ENCODE results near the gene KRT14. TPM values are rescaled to one million over a fixed set of nuclear protein-coding genes. Genes with fewer than 3 reads are reported as not detected.
"Not testable (repeated sequence)": the region's sequence is repeated elsewhere in the genome, so short reads cannot be mapped to it uniquely, and the experiment has no call there.

Gene KRT14
- total RNA-seq, 3 donors from 2014 or later = 0.80 to 692 (median 388) TPM

GRCh38 chr17:41621916-41622315 lies 35.2 kb upstream of the KRT14 start:
- Histone ChIP-seq H3K27ac (peak overlapping the region; percentile 84 to 90), H3K36me3 (no peaks in the 10 kb centered on the region), H3K9me3 (no peaks in the 10 kb centered on the region), H3K4me3 (peak overlapping the region in 2 of 3 donors; percentile 55 to 63), H3K4me1 (no peaks in the 10 kb centered on the region), H3K27me3 (no peaks in the 10 kb centered on the region)
- no peak for TF ChIP-seq POLR2A (IDR thresholded peaks at IDR 0.05)
- TF ChIP-seq, protein P1, sequence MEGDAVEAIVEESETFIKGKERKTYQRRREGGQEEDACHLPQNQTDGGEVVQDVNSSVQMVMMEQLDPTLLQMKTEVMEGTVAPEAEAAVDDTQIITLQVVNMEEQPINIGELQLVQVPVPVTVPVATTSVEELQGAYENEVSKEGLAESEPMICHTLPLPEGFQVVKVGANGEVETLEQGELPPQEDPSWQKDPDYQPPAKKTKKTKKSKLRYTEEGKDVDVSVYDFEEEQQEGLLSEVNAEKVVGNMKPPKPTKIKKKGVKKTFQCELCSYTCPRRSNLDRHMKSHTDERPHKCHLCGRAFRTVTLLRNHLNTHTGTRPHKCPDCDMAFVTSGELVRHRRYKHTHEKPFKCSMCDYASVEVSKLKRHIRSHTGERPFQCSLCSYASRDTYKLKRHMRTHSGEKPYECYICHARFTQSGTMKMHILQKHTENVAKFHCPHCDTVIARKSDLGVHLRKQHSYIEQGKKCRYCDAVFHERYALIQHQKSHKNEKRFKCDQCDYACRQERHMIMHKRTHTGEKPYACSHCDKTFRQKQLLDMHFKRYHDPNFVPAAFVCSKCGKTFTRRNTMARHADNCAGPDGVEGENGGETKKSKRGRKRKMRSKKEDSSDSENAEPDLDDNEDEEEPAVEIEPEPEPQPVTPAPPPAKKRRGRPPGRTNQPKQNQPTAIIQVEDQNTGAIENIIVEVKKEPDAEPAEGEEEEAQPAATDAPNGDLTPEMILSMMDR (IDR thresholded peaks at IDR 0.05) = no peak
- TF ChIP-seq POLR2AphosphoS5 (IDR thresholded peaks at IDR 0.05) = no peak
- peak in 1 of 2 donors; percentile 12 for DNase-seq (ENCODE audit: low spot score in 2 of 2)
- intact Hi-C loops (cut with DNase I; ENCODE audit: low total_unique reads) = no loop called here

DNA sequence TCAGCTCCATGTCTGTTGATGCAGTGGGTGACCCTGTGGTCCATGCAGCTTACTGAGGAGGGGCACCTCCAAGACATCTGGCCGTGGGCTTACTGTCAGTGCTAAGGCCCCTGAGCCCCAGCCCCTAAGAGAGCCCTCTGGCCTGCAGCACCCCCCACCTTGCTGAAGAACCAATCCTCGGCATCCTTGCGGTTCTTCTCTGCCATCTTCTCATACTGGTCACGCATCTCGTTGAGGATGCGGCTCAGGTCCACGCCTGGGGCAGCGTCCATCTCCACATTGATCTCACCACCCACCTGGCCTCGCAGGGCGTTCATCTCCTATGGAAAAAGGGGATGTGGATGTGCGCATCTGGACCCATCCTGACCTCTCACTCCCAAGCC lies 34.7 kb upstream of the KRT14 start:
- peak overlapping the region in 2 of 3 donors; percentile 55 to 63 for H3K4me3 ChIP-seq
- H3K27ac ChIP-seq = peak overlapping the region; percentile 77 to 90
- H3K9me3 ChIP-seq; H3K36me3 ChIP-seq; H3K27me3 ChIP-seq; intact Hi-C loops (cut with DNase I; ENCODE audit: low total_unique reads); H3K4me1 ChIP-seq: not testable (repeated sequence)
- DNase-seq (ENCODE audit: low spot score in 2 of 2) = peak; percentile 17 to 24

DNA sequence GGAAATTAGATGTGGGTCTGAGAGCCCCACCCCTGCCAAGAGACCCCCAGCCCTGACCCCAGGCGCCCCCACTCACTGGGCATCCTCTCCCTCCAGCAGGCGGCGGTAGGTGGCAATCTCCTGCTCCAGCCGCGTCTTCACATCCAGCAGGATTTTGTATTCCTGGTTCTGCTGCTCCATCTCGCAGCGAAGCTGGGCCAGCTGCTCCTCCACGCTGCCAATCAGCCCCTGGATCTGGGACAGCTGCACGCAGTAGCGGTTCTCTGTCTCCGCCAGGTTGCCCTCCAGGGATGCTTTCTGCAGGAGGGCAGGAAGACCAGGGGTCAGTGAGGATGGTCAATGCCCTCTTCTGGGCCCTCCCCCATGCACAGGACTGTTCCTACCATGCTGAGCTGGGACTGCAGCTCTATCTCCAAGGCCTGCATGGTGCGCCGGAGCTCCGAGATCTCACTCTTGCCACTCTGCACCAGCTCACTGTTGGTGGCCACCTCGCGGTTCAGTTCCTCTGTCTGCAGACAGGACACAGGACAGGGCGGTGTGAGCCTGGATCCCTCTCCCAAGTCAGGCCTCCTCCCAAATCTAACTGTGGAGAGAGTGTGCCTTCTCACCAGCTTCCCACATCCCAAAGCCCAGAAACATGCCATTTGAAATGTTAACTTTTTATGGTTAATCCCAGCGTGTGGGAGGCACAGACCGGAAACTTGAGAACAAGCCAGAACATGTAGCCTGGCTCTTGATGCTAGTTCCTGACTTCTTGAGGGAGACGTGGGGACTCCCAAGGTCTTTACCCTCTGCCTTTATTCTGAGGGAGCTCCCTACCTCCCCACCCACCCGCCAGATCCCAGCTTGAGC lies 34.1 kb upstream of the KRT14 start:
- H3K27me3 ChIP-seq = no peaks in the 10 kb centered on the region
- peak overlapping the region; percentile 77 to 90 for H3K27ac ChIP-seq
- peak overlapping the region in 2 of 3 donors; percentile 55 to 63 for H3K4me3 ChIP-seq
- H3K4me1 ChIP-seq = no peaks in the 10 kb centered on the region
- intact Hi-C loops (cut with DNase I; ENCODE audit: low total_unique reads) = no loop called here
- TF ChIP-seq POLR2AphosphoS5 (IDR thresholded peaks at IDR 0.05) (no peak), POLR2A (IDR thresholded peaks at IDR 0.05) (no peak)
- TF ChIP-seq, protein P1 (IDR thresholded peaks at IDR 0.05) = no peak
- no peaks in the 10 kb centered on the region for H3K9me3 ChIP-seq
- DNase-seq (ENCODE audit: low spot score in 2 of 2) = peak; percentile 22 to 44
- H3K36me3 ChIP-seq = no peaks in the 10 kb centered on the region

DNA sequence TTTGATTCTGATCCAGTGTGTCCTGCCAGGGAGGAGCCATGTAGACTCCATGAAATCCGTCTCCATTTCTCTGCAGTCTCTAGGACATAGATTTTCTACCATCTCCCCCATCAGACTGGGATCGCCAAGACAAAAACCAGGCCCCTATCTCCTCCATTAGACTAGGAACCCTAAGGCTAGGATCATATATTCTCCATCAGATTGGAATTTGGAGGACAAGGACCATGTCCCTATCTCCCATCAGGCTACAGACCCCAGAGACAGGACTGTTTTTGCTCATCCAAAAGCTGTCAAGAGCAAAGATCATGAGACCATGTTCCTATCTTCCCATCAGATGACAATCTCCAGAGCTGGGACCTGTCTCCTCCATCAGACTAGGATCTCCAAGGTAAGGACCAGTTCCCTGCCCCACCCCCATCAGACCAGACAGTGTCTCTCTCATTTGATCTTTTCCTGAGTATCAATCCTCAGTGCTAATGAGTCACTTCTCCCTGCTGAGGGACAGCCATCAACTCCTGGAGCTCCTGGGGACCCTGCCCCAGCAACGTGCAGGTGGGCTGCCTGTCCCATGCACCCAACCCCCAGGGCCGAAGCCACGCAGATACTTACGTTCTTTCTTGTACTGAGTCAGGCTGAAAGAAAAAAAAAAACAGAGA lies 33.4 kb upstream of the KRT14 start:
- peak overlapping the region in 2 of 3 donors; percentile 55 to 63 for H3K4me3 ChIP-seq
- H3K36me3 ChIP-seq; H3K4me1 ChIP-seq; intact Hi-C loops (cut with DNase I; ENCODE audit: low total_unique reads); H3K9me3 ChIP-seq; H3K27me3 ChIP-seq: not testable (repeated sequence)
- H3K27ac ChIP-seq = peak overlapping the region; percentile 77 to 90
- DNase-seq (ENCODE audit: low spot score in 2 of 2) = peak; percentile 36

DNA sequence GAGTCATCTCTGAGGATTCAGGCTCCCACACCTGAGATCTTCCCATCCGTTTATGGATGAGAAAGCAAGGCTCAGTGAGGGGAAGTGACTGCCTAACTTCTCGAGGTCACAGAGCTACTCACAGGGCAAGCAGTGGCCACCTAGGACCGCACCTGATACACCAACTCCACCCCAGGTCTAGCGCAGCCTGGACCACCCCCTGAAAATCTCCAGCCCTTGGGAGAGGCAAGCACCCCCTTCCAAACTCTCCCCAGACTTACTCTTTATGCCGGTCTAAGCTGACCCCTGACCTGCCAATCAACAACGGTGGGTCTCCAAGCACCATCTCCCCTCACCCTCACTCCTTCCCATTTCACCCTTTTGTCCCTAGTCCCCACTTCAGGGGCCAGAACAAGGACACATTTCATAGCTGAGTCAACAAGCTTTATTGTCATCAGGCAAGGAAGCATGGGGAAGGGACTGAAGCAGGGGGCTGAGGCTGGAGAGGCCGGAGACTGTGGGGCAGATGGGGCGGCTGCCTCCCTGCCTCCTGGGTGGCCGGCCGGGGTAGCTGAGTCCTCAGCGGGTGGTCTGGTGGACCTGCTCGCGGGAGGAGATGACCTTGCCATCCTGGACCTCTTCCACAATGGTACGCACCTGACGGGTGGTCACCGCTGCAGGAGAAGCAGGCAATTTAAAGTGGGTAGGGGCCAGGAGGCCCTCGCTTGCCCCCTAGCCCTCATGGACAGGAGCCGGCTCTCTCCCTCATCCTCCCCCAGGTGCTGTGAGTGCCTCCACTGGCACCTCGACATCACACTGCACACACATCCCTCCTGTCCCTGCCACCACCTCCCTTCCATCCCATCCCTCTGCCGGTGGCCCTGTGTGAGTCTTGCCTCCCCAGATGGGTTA lies 32.6 kb upstream of the KRT14 start:
- Histone ChIP-seq H3K9me3 (no peaks in the 10 kb centered on the region), H3K36me3 (no peaks in the 10 kb centered on the region), H3K27me3 (no peaks in the 10 kb centered on the region), H3K4me1 (no peaks in the 10 kb centered on the region), H3K27ac (peak overlapping the region in 1 of 2 donors; percentile 77), H3K4me3 (peak overlapping the region in 1 of 3 donors; percentile 63)
- intact Hi-C loops (cut with DNase I; ENCODE audit: low total_unique reads) = no loop called here
- TF ChIP-seq POLR2A (IDR thresholded peaks at IDR 0.05) = no peak
- peak in 1 of 3 donors; percentile 80 for TF ChIP-seq POLR2AphosphoS5 (IDR thresholded peaks at IDR 0.05)
- DNase-seq (ENCODE audit: low spot score in 2 of 2) = peak; percentile 51 to 80

GRCh38 chr17:41618341-41619035 lies 31.8 kb upstream of the KRT14 start:
- H3K27ac ChIP-seq = peak overlapping the region in 1 of 2 donors; percentile 48
- TF ChIP-seq POLR2AphosphoS5 (IDR thresholded peaks at IDR 0.05) = no peak
- no peak for TF ChIP-seq POLR2A (IDR thresholded peaks at IDR 0.05)
- TF ChIP-seq, protein P1 (IDR thresholded peaks at IDR 0.05) = no peak
- H3K9me3 ChIP-seq = no peaks in the 10 kb centered on the region
- H3K4me3 ChIP-seq = peak overlapping the region in 1 of 3 donors; percentile 3
- DNase-seq (ENCODE audit: low spot score in 2 of 2) = peak in 1 of 2 donors; percentile 88
- H3K4me1 ChIP-seq = no peaks in the 10 kb centered on the region
- no peaks in the 10 kb centered on the region for H3K36me3 ChIP-seq
- no peaks in the 10 kb centered on the region for H3K27me3 ChIP-seq
- intact Hi-C loops (cut with DNase I; ENCODE audit: low total_unique reads) = no loop called here
